ENCODE measurements around the gene ACER3. TPM values are rescaled to one million over a fixed set of nuclear protein-coding genes. Genes with fewer than 3 reads are reported as not detected.
A peak's percentile ranks its signal among the peaks of the same experiment; 100 is the strongest.
"Not testable (repeated sequence)": the region's sequence is repeated elsewhere in the genome, so short reads cannot be mapped to it uniquely, and the experiment has no call there.

The ACER3 gene
- total RNA-seq, 1 donor from 2014 or later, result 17.3 TPM

GRCh38 chr11:76824083-76824939 lies 36.4 kb upstream of the ACER3 start:
- Histone ChIP-seq H3K79me2 (ENCODE audit: insufficient read depth, low read length) (no peaks in the 10 kb centered on the region), H3K9ac (ENCODE audit: low read length) (peak overlapping the region; percentile 61), H3K4me3 (ENCODE audit: insufficient read depth, low read depth, low read length) (no peak overlapping the region), H3K4me2 (ENCODE audit: low read length) (peak overlapping the region; percentile 82), H3K4me1 (ENCODE audit: insufficient read depth, low read length) (peaks cover 21% of the 10 kb centered on the region), H2AFZ (ENCODE audit: low read depth, low read length) (peak overlapping the region; percentile 68), H3K36me3 (ENCODE audit: insufficient read depth, low read length) (no peaks in the 10 kb centered on the region), H3K27me3 (ENCODE audit: insufficient read depth, low read length) (no peaks in the 10 kb centered on the region), H3K9me3 (ENCODE audit: insufficient read depth, low read depth, low read length) (no peaks in the 10 kb centered on the region), H4K20me1 (ENCODE audit: insufficient read depth, low read length) (no peaks in the 10 kb centered on the region), H3K27ac (ENCODE audit: low read depth, low read length) (peak overlapping the region; percentile 73)
- FAIRE-seq (no peak), DNase-seq (ENCODE audit: low read depth) (no peak)
- TF ChIP-seq EZH2 (IDR thresholded peaks at IDR 0.05; ENCODE audit: insufficient read depth, low read length), result no peak
- Mint-ChIP-seq H3K27ac (ENCODE audit: unreplicated experiment) (peak overlapping the region; percentile 82), H3K4me3 (ENCODE audit: unreplicated experiment) (no peak overlapping the region), H3K9me3 (ENCODE audit: unreplicated experiment) (peaks cover 9% of the 10 kb centered on the region), H3K4me1 (ENCODE audit: low read depth, unreplicated experiment) (peaks cover 17% of the 10 kb centered on the region), H3K36me3 (ENCODE audit: low read depth, unreplicated experiment) (no peaks in the 10 kb centered on the region), H3K27me3 (ENCODE audit: low read depth, unreplicated experiment) (no peaks in the 10 kb centered on the region)

- Mint-ChIP-seq H3K9me3 (ENCODE audit: unreplicated experiment) (peaks cover 9% of the 10 kb centered on the region), H3K27me3 (ENCODE audit: low read depth, unreplicated experiment) (peaks cover 4% of the 10 kb centered on the region), H3K27ac (ENCODE audit: unreplicated experiment) (peak overlapping the region; percentile 23), H3K4me1 (ENCODE audit: low read depth, unreplicated experiment) (peaks cover 17% of the 10 kb centered on the region), H3K36me3 (ENCODE audit: low read depth, unreplicated experiment) (no peaks in the 10 kb centered on the region), H3K4me3 (ENCODE audit: unreplicated experiment) (no peak overlapping the region)
- Histone ChIP-seq H3K27ac (ENCODE audit: low read depth, low read length) (no peak overlapping the region), H2AFZ (ENCODE audit: low read depth, low read length) (no peak overlapping the region), H3K4me3 (ENCODE audit: insufficient read depth, low read depth, low read length) (no peak overlapping the region), H3K79me2 (ENCODE audit: insufficient read depth, low read length) (no peaks in the 10 kb centered on the region), H4K20me1 (ENCODE audit: insufficient read depth, low read length) (no peaks in the 10 kb centered on the region), H3K27me3 (ENCODE audit: insufficient read depth, low read length) (no peaks in the 10 kb centered on the region), H3K36me3 (ENCODE audit: insufficient read depth, low read length) (no peaks in the 10 kb centered on the region), H3K4me2 (ENCODE audit: low read length) (no peak overlapping the region), H3K4me1 (ENCODE audit: insufficient read depth, low read length) (peaks cover 21% of the 10 kb centered on the region), H3K9ac (ENCODE audit: low read length) (no peak overlapping the region), H3K9me3 (ENCODE audit: insufficient read depth, low read depth, low read length) (no peaks in the 10 kb centered on the region)
- no peak for TF ChIP-seq CTCF (IDR thresholded peaks at IDR 0.05; ENCODE audit: insufficient read depth, low read depth, low read length)
- no peak for TF ChIP-seq EZH2 (IDR thresholded peaks at IDR 0.05; ENCODE audit: insufficient read depth, low read length)
- DNase-seq (ENCODE audit: low read depth) (no peak), FAIRE-seq (no peak)
Observed at GRCh38 chr11:76824980-76825725, 35.6 kb upstream of the ACER3 start.

GRCh38 chr11:76825726-76826396 lies 34.9 kb upstream of the ACER3 start:
- Histone ChIP-seq H3K9me3 (ENCODE audit: insufficient read depth, low read depth, low read length) (no peaks in the 10 kb centered on the region), H3K27ac (ENCODE audit: low read depth, low read length) (no peak overlapping the region), H3K27me3 (ENCODE audit: insufficient read depth, low read length) (no peaks in the 10 kb centered on the region), H4K20me1 (ENCODE audit: insufficient read depth, low read length) (no peaks in the 10 kb centered on the region), H2AFZ (ENCODE audit: low read depth, low read length) (no peak overlapping the region), H3K4me3 (ENCODE audit: insufficient read depth, low read depth, low read length) (no peak overlapping the region), H3K9ac (ENCODE audit: low read length) (no peak overlapping the region), H3K36me3 (ENCODE audit: insufficient read depth, low read length) (no peaks in the 10 kb centered on the region), H3K79me2 (ENCODE audit: insufficient read depth, low read length) (no peaks in the 10 kb centered on the region), H3K4me1 (ENCODE audit: insufficient read depth, low read length) (peaks cover 21% of the 10 kb centered on the region), H3K4me2 (ENCODE audit: low read length) (no peak overlapping the region)
- FAIRE-seq, result no peak
- peaks cover 9% of the 10 kb centered on the region for H3K27me3 Mint-ChIP-seq (ENCODE audit: low read depth, unreplicated experiment)
- peaks cover 17% of the 10 kb centered on the region for H3K4me1 Mint-ChIP-seq (ENCODE audit: low read depth, unreplicated experiment)
- no peaks in the 10 kb centered on the region for H3K36me3 Mint-ChIP-seq (ENCODE audit: low read depth, unreplicated experiment)
- TF ChIP-seq CTCF (IDR thresholded peaks at IDR 0.05; ENCODE audit: insufficient read depth, low read depth, low read length), result no peak
- TF ChIP-seq EZH2 (IDR thresholded peaks at IDR 0.05; ENCODE audit: insufficient read depth, low read length), result no peak
- H3K4me3 Mint-ChIP-seq (ENCODE audit: unreplicated experiment), result no peak overlapping the region
- H3K27ac Mint-ChIP-seq (ENCODE audit: unreplicated experiment), result peak overlapping the region; percentile 23
- peaks cover 9% of the 10 kb centered on the region for H3K9me3 Mint-ChIP-seq (ENCODE audit: unreplicated experiment)
- no peak for DNase-seq (ENCODE audit: low read depth)

GRCh38 chr11:76826508-76826907 lies 34.2 kb upstream of the ACER3 start:
- H2AFZ ChIP-seq (ENCODE audit: low read depth, low read length); H3K27me3 ChIP-seq (ENCODE audit: insufficient read depth, low read length); H3K27ac ChIP-seq (ENCODE audit: low read depth, low read length); H3K27ac Mint-ChIP-seq (ENCODE audit: unreplicated experiment); FAIRE-seq; H3K79me2 ChIP-seq (ENCODE audit: insufficient read depth, low read length); H3K36me3 ChIP-seq (ENCODE audit: insufficient read depth, low read length); H3K9ac ChIP-seq (ENCODE audit: low read length); H4K20me1 ChIP-seq (ENCODE audit: insufficient read depth, low read length); H3K4me3 ChIP-seq (ENCODE audit: insufficient read depth, low read depth, low read length); DNase-seq (ENCODE audit: low read depth); H3K4me2 ChIP-seq (ENCODE audit: low read length); H3K36me3 Mint-ChIP-seq (ENCODE audit: low read depth, unreplicated experiment); H3K9me3 ChIP-seq (ENCODE audit: insufficient read depth, low read depth, low read length); H3K4me3 Mint-ChIP-seq (ENCODE audit: unreplicated experiment); H3K9me3 Mint-ChIP-seq (ENCODE audit: unreplicated experiment): not testable (repeated sequence)
- H3K4me1 Mint-ChIP-seq (ENCODE audit: low read depth, unreplicated experiment), result peaks cover 17% of the 10 kb centered on the region
- H3K27me3 Mint-ChIP-seq (ENCODE audit: low read depth, unreplicated experiment), result peaks cover 13% of the 10 kb centered on the region
- peaks cover 21% of the 10 kb centered on the region for H3K4me1 ChIP-seq (ENCODE audit: insufficient read depth, low read length)

Data from astrocyte (in vitro differentiated cells and primary cell).